GM21381 (cell line): ENCODE results near the gene SLC6A3.

Experiments
- ATAC-seq: cut with Tn5 transposase; IDR thresholded peaks from one replicate; pipeline ENCODE4 v1.9.1; 2021; ENCODE audit warnings: mild to moderate bottlenecking, moderate library complexity; ENCODE audit not compliant: unreplicated experiment

Gene SLC6A3

DNA sequence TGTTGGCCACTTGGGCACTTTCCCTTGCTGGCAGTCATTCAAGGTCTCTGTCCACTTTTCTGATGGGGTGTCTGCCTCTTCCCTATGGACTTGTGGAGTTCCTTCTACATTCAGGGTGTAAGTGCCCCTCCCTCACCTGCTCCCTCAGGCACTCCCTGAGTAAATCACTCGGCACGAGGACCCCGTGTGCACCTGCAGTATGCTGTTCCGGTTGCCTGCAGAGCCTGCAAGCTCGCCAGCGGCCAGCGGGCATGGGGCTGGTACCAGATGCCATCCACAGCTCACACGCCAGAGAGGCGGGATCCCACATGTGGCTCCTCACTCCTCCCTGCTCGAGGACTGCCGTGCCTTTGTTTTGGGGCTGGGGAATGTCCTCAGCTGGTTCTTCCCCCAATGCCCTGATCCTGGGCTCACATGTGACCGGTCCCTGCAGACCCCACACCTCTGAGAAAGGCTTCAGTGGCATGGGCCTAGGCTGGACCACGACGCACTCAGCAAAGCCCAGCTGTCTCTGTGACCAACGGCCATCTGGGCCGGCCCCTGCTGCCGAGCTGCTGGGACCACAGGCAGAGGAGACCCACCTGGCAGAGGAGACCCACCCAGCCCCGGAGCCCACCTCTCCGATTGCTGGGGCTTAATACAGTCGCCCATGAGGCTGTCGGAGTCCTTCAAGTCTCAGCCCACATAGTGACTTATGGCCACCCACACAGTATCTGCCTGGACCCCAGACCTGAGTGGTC, 54.2 kb downstream of the SLC6A3 start:
- no peak for ATAC-seq

DNA sequence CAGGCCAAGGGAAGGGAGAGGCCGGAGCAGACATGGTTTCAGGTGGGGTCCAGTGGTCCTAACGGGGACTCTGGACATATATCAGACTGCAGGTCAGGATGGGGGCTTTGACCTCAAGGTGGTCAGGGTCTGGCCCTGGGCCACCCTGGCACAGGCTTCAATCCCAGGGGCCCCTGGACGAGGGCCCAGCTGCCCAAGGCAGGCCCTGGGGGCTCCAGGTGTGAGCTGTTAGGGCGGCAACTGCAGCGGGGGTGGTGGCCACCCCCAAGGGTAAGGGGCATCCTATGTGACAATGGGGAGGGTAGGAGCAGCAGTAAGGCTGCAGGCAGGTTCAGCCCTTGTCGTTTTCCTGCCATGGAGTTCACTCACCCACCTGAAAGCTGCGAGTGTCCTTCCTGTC, 54.9 kb downstream of the SLC6A3 start:
- no peak for ATAC-seq

DNA sequence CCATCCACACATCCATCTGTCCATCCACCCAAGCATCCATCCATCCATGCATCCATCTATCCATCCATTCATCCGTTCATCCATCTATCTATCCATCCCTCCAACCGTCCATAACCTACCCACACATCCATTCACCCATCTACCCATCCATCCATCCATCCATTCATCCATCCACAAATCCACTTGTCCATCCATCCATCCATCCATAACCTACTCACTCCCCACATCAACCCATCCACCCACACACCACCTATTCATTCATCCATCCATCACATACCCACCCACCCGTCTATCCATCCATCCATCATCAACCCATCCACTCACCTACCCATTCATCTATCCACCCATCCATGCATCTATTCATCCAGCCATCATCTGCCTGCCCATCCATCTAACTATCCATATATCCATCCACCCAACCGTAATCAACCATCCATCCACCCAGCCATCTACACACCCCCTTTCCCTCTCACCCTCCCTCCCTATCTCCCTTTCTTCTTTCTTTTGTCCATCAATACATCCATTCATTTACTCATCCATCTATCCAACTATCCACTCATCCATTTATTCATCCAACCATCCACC, 56.8 kb downstream of the SLC6A3 start:
- no peak for ATAC-seq

DNA sequence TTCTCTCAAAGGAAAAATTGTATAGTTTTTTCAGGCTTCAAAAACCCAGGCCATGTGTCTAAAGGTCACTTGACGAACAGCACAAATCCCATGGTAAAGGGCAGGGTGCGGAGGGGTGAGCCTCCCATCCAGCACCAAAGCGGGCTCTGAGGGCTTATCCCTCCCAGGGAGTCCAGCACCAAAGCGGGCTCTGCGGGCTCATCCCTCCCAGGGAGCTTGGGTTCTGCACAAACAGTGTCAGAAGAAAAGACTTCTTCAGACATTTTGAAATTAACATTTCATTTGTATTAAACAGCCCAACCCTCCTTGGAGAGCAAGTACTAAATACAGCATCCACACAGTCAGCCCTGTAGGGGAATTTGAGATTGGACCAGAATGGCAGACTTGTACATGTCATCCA, 57.4 kb downstream of the SLC6A3 start:
- ATAC-seq: no peak

DNA sequence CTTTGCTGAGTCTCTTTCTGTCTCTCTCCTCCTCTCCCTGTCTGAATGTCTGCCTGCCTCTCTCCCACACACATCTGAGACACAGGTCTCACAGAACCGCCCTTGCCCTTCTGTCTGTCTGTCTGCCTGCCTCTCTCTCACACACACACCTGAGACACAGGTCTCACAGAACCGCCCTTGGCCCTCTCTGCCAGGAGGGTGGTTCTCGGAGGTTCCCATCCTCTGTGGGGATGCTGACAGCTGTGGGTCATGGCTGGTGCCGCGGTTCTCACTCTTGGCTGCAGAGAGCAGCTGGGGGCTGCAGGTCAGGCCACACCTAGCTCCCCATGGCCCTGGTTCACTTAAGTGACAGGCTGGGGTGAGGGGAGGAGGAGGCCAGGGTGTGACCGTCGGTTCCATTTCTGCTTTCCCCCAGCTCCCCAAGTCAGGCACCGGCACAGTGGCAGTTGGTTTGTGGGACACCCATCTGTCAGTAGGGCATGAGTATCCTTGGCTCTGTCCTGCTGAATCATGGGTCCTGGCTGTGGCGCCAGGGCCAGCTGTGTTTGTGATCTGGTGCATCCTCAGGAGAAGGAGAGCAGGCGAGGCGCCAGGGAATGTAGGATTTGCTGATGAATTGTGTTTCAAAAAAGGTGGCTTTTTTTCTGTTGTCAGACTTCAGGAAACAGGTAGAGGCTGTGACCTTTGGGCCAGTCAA, 58.0 kb downstream of the SLC6A3 start:
- ATAC-seq: no peak

DNA sequence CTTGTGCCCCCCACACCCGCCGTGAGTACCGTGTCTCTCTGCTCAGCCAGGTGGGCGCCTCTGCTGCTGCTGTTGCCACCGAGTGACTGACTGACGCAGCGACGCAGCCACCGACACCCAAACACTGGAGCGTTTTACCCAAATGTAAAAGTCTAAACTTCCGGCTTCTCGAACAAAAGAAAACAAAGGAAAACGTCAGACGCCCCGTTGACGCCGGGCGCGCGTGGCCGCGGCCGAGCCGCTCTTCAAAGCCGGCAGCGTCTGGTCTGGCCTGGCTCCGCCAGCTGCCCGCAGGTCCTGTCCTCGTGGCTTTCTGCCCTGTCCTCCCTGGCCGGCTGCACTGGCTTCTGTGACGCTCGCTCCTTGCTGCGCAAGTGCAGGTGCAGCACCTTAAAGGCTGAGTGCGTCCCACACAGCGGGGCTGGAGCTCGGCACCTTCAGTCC, 58.9 kb downstream of the SLC6A3 start:
- ATAC-seq: peak; percentile 39

DNA sequence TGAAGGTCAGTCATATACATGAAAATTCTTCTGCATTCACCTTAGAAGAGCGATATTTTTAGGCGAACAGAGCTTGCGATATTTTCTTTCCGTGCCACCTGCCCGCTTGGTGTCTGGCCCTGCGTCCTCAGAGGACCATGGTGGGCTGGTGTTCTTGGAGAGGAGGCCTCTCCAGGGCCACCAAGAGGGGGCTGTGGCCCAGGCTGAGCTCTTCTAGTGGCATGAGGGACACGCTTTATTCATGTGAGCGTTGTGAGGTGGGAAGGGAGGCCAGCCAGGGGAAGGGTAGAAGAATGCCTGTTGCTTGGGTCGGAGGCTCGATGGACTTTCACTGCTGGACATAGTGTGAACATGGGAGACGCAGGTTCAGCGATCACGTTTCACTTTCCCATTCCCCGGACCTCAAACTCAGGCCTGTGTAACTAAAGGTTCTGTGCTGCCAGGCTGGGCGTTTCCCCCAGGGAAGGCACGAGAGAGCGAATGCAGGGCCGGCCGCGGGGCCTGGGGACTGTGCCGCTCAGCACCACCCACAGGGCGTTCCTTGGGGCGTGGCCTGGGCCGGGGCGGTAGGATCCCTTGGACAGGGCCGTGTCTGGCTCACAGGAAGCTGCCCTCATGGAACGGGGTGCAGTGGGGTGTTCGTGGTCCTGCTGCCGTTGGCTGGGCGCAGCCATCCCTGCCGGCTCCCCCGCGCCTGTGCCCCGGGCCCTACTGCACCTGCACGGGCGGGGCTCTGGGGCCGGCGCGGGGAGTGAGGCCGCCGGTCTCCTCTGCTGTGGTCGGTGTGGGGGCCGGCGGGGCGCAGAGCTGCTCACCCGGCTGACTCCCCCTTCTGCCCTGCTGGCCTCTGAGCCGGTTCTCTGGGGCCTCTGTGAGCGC, 59.6 kb downstream of the SLC6A3 start:
- ATAC-seq: peak; percentile 89

DNA sequence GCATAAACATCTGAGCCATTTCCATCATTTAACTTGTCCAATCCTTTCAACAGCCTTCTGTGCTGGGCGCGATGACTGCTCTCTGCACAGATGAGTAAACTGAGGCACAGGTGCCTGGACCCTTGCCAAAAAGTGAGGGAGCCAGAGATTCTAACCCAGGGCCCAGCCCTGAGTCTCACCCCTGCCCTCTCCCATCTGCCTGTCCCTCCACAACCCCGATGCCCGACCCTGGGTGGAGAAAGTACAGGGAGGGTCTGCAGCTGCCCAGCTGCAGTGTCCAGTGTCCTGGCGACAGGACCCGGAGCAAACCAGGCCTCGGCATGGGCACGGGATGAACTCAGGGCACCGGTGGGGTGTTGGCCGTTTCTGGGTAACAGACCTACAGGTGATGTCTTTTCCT, 60.7 kb downstream of the SLC6A3 start:
- ATAC-seq: no peak

DNA sequence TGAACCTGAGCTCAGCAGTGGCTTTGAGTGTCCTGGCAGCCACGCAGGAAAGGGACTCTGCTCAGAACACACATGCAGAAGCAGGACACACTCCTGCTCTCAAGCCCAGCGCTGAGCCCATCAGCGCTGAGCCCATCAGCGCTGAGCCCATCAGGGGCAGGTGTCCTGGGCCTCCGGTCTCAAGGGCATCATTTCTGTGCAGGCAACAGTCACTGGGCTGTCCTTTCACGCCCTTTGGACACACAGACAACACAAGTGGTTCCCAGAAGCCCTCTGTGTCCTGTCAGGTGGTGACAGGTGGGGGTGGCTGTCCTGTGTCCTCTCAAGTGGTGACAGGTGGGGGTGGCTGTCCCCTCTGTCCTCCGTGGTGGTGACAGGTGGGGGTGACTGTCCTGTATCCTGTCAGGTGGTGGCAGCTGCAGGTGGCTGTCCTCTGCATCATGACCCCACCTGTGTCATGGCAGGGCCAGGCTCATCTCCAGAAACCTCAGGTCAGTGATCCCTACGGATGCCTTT, 61.3 kb downstream of the SLC6A3 start:
- no peak for ATAC-seq

DNA sequence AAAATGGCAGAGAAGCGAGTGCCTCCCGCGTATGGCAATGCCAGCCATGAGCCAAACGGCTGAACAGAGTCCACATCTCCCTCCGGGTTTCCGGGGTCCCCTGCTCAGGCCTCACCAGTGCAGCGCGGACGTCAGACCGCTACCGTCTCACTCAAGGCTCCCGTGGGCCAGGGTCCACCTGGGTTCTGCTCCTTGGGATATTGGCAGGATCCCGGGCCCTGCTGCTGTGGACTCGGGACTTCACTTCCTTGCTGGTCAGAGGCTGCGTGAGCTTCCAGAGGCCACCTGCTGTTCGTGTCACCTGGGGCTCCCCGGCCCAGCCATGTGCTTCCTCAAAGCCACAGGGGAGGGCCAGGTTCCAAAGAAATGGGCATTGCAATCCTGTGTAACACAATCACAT, 61.9 kb downstream of the SLC6A3 start:
- ATAC-seq: no peak

DNA sequence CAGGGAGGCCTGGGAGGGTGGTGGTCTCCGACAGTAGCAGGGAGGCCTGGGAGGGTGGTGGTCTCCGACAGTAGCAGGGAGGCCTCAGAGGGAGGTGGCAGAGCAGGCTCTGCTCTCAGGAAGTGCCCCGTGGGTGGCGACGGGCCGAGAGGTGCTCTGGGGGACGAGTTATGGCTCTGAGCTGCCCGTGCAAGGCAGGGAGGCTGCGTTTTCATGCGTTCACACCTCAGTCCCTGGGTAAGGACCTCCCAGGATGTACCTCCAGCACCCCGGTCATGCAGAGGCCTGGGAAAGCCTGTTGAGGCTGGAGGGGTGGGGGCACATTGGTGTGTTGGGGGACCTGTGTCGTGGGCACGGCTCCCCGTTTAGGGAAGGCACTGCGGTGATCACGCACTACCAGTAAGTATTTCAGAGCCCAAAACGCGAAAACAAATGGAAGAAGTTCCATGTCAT, 63.0 kb downstream of the SLC6A3 start:
- ATAC-seq: no peak

DNA sequence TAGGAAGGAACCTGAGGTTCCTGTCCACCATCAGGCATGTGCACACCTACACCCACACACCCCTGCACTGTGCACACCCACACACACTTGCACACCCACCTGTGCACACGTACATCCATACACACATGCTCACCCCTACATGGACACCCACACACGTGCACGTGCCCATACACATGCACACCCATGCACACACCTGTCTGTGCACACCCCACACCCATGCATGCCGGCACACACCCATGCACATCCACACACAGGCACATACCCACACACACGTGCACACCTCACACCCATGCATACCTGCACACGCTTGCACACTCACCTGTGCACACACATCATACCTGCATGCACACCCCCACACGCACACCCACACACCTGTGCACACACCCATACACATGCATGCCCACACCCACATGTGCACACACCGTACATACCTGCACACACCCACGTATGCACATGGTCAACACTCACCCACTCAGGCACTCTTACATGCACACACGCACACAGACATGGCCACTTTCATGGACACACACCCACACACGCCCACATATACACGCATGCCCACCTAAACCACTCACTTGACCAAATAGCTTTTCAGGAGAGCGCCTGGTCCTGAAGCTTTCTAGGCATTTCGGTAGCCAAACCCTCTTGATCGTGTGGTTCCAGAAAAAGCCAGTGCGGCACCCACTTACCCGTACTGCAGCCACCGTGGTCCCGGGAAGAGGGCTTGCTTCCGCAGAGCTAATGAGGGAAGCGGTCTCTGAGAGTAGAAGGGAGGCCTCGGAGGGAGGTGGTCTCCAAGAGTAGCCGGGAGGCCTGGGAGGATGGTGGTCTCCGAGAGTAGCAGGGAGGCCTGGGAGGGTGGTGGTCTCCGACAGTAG, 63.6 kb downstream of the SLC6A3 start:
- no peak for ATAC-seq

DNA sequence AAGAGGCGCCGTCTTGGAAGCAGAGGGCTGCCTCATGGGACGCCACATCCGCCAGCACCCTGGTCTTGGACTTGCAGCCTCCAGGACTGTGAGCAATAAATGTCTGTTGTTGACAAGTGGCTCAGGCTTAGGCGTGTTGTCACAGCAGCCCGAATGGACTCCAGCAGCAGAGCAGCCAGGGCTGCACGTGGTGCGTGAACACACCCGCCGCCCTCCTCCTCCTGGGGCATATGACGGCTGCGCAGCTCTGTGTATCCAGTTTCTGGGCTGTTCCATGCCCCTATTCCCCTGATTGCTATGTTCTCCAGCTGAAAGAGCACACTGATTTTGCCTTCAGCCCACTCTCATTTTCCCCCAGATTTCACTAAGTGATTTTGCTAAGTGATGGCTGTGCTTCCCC, 64.3 kb downstream of the SLC6A3 start:
- ATAC-seq: no peak

DNA sequence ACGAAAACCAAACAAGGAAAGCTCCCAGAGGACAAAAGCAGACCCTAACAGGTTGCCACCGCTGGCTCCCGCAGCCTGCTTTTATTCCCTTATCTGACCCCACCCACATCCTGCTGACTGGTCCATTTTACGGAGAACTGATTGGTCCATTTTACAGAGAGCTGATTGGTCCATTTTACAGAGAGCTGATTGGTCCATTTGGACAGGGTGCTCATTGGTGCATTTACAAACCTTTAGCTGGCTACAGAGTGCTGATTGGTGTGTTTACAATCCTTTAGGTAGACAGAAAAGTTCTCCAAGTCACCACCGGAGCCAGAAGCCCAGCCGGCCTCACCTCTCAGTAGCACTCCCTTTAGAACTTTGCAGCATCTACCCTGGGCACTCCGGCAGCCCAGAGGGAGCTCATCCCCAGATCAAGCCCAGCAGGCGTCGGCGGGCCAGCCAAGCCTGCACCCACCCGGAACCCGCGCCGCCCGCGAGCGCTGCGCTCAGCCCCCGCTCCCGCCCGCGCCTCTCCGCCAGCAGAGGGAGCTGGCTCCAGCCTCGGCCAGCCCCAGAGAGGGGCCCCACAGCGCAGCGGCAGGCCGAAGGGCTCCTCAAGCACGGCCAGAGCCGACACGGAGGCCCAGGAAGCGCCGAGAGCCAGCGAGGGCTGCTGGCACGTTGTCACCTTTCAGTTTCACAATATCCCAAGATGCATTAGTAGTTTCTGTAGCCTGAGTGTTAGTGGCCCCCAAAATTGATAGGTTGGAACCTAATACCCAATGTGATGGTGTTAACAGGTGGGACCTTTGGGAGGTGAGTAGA, 65.0 kb downstream of the SLC6A3 start:
- peak; percentile 68 for ATAC-seq

DNA sequence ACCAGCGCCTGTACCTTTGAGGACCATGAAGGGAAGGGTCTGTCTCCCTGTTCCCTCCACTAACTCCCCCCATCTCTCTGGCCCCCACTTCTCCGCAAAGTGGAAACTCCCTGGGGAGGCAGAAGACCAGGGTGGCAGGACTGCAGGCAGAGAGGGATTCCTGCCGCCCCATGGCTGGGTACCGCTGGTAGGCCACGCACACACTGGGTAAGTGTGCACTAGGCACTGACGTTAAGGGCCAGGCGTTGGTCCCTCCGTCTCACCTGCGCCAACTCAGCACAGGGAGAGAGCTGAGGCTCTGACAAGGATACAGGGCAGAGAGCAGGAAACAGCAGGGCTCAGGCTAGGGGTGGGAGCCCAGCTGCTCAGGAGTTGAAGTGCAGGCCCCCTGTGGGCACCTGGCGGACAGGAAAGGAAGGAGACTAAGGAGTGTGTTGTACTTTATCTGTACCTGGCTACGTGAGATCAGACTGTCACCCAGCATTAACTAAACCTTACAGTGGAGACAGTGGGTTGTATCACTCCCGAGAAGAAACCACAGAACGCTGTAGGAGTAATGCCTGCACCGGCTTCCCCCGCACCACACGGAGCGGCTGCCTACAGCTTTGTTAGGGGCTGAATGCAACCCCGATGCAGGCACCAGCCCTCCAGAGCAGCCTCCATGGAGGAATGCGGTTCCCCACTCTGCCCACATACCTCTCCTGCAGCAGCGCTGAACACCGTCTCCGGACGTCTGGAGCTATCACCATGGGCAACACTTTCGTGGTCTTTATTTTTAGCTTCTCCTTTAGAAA, 66.2 kb downstream of the SLC6A3 start:
- ATAC-seq: no peak

DNA sequence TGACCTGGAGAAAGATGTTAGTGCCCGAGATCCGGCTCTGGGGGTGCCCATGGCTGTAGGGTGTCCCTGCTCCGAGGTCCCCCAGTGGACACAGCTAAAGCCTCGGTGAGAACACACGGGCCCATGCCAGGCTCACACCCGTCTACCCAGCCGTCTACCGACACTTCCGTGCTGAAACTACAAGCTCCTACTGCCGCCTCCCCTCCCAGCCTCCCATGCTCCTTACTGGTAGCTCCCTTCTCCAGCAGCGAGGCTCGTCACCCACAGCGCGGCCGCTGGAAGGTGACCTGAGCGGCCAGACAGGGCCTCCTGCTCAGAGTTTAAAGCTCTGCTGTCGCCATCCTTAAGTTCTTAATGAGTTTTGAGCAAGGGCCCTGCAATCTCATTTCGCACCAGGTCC, 67.1 kb downstream of the SLC6A3 start:
- ATAC-seq: no peak

DNA sequence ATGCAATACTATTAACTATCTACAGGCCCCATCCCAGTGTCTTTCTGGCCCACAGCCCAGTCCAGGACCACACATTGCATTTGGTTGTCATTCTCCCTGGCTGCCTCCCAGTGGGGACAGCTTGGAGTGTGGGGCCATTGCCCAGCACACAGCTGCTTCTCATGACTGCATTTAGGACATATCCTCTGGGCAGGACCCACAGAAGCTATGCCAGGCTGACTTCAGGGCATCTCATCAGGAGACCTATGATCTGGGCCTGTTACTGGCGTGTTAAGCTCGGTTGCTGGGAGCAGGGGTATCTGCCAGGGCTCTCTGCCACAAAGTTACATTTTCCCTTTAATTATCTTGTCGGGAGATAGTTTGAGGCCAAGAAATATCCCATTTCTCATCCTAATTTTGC, 68.3 kb downstream of the SLC6A3 start:
- ATAC-seq: no peak
